ENCODE data around the gene HBA1.

DNA sequence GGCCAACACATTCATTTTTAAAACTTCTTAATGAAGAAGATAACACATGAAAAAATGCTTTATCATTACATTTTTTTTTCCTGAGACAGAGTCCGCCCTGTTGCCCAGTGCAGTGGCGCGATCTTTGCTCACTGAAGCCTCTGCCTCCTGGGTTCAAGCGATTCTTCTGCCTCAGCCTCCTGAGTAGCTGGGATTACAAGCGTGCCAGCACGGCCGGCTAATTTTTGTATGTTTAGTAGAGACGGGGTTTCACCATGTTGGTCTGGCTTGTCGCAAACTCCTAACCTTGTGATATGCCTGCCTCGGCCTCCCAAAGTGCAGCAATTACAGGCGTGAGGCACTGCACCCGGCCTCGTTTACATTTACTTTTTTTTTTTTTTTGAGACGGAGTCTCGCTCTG, 17.0 kb downstream of the HBA1 start:
- TF ChIP-seq POLR2A (IDR thresholded peaks at IDR 0.05; ENCODE audit: low read depth) (no peak), POLR2AphosphoS5 (IDR thresholded peaks at IDR 0.05) (no peak)
